ENCODE data around the gene CRK.

The CRK gene

DNA sequence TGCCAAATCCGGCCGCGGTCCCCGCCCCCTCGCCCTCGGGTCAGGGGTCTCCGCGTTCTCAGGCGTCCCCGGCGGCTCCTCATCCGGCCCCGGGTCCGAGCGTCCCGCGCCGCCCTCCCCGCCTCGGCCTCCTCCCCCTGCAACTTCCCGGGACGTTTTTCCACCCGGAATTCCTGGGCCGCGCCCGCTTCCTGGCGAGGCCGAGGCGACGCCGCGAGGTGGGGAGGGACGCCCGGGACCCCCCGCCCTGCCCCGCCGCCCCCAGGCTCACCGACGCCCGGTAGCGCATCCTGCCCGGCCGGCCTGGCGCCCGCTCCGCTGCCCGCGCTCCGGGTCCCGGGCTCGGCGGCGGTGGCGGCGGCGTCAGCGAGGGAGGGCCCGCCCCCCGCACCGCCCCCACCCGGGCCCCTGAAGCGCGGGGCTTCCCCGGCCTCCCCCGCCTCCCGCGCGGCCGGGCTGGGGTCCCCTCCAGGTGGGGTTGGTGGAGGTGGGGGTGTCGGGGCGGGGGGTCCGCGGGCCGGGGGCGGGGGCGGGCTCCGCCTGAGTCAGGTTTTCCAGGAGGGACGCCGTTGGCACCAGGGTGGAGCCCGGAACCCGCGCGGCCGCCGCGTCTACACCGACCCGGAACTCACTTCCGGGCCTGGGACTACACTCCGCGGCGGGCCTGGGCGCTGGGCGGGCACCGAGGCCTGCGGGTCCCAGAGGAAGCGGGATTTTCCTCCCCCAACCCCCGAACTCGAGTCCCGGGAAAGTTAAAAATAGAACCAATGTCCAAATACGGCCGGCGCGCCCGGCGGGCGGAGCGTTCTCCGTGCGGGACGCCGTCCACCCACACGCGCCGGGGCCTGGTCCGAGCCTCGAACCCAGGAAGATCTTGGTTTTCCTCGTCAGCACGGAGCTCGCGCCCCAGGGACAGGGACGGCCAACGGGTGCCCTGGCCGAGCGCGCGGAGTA is 29.7 kb upstream of the CRK start:
- DNase-seq = no peak

DNA sequence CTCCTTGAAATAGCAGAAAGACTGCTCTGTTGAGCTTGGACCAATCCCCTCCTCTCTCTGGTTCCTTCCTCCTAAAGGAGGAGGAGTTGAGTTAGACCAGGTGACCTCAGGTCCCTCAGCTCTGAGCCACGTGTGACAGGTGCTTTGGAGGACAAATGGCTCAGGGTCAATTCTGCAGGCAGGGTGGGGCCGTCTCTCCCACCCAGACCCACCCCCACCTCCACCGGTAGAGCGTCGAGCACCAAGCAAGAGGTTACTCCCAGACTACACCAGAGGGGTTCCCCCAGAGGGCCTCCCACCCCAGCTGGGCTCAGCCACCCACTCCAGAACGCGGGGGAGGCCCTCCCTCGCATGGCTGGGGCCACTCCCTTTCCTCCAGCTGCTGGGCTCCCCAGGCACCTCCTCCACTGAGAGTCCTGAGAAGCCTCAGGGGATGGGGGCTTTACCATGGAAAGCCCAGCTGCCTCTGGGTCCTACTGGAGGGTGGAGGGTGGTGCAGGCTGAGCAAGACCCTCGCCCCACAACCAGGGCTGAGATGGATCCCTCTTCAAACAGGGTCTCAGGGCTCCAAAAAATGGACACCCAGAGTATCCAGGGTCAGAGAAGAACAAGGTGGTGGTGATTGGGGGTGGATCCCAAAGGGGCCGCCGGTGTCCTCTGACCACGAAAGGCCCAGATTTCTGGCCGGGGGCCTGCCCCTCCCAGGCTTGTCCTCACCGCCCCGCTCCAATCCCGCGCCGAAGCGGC is 28.8 kb upstream of the CRK start:
- no peak for DNase-seq

DNA sequence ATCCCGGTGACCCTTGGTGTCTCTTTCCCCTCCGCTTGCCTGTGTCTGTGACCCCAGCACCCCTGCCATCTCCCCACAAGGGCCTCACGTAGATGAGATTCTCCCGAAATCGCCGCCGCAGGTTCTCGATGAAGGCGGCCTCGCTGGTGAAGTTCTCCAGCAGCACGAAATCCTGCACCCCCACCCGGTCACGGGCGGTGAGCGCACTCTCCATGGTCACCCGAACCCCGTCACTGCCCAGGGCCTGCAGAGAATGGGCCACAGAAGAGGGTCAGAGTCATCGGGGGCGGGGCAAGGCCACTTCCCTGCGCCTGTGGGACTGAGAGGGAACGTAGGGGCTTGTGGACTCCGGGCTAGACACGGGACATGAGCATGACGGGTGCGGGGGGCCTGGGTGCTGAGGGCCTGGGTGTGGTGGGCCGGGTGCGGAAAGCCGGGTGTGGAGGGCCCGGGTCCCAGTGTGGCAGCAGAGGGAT is 28.1 kb upstream of the CRK start:
- no peak for DNase-seq

DNA sequence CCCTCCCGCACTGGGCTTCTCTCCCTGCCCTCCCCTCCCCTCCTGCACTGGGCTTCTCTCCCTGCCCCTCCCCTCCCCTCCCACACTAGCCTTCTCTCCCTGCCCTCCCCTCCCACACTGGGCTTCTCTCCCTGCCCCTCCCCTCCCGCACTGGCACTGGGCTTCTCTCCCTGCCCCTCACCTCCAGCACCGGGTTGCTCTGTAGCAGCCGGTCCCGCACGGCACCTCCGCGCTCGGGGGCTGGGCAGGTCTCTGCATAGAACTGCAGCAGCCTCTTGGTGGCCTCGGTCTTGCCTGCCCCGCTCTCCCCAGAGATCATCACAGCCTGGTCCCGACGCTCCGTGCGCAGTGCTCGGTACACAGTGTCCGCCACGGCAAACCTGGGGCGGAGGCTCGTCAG is 26.6 kb upstream of the CRK start:
- no peak for DNase-seq

DNA sequence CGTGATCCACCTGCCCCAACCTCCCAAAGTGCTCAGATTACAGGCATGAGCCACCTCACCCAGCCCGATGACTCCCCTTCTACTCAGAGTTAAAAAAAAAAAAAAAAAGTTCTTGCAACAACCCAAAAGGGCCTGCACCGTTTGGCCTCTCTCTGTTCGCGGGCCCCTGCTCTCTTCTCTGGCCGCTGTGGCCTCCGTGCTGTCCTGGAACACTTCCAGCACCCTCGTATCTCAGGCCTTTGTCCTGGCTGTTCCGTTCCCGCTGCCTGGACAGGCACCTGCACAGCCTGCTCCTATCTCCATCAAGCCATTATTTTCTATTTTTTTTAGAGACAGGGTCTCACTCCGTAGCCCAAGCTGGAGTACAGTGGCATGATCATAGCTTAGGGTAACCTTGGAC is 25.7 kb upstream of the CRK start:
- DNase-seq = no peak

DNA sequence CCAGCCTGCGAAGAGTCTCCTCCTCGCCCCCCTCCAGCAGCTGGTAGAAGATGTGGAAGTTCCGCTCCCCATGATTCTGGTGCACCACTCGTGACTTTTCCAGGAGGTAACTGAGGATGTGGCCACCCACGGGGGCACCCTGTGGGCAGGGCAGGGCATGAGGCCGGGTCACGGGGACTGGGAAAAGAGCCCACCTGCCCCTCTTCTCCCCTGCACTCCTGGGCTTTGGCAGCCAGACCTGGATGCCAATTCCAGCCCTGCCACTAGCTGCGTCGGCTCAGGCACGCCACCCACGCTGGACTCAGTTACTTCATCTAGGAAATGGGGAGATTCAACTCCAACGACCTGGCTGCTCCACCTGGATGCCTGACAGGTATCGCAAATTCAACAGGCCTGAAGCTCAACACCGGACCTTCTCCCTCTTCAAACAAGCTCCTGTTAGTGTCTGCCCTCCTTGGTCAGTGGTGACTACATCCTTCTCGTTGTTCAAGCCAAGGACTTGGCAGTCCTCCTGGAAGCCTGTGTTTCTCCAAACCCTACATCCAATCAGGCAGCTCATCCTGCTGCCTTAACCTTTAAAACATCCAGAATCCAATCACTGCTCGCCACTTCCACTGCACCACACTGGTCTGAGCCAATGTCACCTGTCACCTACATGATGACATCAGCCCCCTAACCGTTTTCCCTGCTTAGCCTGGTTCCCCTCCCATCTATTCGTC is 24.9 kb upstream of the CRK start:
- DNase-seq = no peak

DNA sequence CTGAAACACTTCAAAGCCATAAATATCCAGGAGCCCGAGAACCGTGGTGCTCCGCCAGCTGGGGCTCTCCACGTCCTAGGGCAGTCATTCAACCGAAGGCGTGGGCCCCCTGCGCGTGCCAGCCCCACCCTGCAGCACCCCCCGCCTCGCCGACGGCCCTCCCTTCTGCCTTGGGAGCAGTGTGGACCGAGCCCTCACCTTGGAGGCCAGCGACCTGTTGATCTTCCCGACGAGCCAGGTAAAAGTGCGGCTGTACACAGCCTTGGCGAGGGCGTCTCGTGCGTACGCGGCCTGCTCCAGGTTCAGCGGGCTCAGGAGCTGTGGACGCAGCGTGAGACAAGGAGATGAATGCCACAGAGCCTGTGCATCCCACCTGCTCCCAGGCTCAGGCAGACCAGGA is 22.4 kb upstream of the CRK start:
- DNase-seq = no peak

DNA sequence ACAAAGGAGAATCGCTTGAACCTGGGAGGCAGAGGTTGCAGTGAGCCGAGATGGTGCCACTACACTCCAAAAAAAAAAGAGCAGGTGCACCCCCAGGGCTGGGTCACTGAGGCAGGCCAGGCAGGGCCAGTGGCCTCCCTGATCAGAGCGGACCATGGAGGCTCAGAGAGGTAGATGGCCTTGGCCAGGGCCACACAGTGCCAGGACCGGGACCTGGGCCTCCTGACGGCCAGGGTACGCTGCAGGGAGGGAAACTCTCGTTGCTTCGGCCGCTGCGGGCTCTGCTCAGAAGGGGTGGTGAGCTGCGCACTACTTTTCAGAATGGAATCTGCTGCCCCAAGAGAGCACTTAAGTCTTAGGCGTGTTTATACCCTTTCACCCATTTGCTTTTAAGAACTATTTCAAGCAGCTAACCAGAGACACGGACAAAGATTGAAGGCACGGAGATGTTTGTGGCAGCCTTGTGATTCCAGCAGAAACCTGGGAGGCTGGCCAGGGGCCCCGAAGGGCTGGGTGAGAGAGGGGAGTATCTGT is 19.4 kb upstream of the CRK start:
- DNase-seq = no peak

DNA sequence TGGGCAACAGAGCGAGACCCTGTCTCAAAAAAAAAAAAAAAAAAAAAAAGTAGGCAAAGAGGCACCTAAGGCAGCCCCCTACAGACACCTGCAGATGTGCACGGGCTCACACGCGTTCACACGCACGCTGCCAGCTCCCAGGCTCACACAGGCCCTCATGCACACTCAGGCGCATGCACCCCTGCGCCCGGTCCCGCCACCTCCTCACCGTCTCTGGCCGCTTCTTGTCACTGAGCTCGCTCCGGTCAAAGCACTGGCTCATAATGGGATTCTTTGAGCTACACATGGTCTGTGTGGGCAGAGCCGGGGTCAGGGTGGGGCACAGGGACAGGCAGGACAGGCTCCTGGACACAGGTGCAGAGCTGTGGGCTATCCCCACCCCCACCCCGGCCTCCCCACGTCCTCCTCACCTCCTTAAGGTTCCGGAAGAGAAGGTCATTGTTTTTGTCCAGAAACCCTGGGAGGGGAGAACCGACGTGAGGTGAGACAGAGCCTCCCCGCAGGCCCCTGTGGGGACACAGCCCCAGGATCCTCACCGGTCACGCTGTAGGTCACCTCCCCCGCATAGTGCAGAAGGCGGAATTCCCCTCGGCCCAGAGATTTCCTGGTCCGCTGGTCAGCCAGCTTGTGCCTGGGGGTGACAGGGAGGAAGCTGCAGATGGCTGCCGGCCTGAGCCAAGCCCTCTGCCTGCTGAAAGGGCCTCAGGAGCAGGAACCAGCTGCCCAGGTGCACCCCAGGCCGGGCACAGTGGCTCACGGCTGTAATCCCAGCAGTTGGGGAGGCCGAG is 18.6 kb upstream of the CRK start:
- DNase-seq = no peak

DNA sequence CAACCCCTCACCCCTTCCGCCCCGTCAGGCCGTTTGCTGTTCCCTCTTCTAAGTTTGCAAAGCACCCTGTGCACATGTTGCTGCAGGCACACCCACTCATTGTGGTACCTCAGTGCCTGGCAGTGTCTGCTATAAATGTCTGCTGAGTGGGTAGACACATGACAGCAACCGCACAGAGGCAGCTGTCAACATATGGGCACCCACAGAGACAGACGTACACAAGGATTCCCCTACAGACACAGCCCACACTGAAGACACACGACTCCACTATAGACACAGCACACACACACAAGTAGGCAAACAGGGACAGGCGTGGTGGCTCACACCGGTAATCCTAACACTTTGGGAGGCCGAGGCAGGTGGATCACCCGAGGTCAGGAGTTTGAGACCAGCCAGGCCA is 17.8 kb upstream of the CRK start:
- DNase-seq = no peak

DNA sequence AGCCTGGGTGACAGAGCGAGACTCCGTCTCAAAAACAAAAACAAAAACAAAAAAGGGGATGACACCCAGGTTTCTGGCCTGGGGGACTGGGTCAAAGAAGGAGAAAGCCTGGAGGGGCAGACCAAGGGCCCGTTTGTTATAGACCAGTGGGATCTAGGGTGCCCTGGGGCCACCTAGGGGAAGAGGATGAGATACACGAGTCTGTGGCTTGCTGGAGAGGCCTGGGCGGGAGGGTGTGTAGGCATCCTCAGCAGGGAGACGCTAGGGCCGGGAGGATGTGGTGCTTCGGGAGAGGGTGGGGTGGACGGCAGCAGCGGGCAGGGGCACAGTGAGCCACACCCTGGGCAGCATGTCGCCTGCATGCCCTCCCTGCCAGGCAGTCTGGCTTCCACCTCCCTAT is 17.1 kb upstream of the CRK start:
- DNase-seq = no peak

DNA sequence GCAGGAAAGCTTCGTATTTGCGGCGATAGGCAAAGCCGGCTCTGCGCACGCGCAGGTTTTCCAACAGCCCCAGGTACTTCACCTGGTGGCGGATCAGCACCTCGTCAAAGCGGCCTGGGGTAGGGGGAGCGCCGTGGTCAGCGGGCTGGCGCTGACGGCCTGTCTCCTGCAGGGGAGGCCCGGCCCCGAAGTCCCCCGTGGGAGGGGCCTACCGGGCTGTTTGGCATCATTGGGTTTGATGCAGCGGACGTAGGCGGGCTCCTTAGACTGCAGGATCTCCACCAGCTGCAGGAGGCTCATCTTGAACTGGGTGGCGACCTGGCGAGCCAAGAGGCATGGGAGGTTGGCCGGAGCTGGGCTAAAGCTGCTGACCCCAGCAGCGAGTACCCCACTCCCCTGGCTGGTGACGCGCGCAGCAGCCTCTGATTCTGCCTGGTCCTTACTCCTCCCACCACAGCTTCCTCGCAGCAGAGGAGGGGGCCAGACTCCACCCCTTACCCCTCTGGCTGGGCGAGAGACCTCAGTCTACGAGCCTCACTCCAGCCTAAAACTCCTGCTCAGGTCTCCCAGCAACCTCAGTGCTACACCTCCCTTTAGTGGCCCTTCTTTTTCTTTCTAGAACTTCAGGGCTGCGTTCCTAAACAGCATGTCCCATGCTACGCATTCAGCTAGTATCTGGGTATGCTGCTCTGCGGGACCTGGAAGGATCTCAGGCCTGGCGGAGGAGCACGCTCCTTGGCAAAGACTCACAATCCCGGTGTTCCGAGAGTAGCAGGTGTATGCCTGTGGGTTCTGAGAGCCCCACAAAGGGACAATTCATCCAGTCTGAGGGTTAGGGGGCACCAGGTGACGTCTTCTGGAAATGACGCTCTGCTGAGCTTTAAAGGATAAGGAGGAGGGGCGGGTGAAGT is 16.1 kb upstream of the CRK start:
- DNase-seq = no peak

DNA sequence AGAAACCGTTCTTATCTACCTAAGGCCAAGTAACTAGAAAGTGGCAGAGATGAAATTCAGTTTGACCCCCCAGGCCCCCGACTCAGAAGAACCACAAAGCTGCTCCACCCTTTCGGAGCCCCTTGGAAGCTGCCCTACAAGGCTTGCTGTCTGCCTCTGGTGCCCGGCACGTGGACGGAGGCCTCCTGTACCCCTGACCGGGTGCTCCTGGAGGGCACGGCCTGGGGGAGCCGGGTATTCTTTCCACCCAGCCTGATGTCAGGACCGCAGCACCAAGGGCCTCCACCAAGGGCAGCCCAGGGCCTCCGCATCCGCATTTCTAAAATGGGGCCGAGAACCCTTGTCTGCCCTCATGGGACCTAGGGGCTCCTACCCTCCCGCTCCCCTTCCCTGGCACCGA is 15.5 kb upstream of the CRK start:
- DNase-seq = no peak

DNA sequence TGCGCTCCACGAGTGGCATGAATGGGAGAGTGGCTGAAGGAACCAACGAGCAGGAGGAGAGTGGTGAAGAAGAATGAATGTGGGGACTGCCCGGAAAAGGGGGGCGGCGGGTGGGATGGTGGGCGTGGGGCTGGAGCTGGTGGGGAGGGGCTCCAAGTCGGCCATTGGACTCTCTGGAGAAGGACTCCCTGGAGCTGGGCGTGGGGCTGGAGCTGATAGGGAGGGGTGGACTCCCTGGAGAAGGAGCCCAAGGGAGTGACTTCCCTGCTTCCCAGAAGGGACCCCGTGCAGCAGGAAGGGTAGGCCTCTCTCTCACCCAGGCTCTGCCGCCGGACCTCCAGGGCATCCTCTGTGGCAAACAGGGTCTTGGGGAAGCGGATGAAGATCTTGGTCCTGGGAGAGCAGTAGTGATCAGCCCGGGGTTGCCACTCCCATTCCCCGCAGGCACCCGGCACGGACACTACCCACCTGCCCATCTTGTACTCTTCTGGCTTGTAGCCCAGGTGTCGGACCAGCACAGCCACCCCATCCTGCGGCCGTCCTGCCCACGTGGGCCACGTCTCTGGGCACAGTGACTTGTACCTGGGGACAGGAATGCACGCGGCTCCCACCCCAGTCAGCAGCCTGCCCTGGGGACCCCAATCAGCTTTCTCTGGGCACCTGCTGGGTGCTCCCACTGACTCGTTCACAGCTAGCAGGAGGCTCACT is 14.9 kb upstream of the CRK start:
- no peak for DNase-seq

DNA sequence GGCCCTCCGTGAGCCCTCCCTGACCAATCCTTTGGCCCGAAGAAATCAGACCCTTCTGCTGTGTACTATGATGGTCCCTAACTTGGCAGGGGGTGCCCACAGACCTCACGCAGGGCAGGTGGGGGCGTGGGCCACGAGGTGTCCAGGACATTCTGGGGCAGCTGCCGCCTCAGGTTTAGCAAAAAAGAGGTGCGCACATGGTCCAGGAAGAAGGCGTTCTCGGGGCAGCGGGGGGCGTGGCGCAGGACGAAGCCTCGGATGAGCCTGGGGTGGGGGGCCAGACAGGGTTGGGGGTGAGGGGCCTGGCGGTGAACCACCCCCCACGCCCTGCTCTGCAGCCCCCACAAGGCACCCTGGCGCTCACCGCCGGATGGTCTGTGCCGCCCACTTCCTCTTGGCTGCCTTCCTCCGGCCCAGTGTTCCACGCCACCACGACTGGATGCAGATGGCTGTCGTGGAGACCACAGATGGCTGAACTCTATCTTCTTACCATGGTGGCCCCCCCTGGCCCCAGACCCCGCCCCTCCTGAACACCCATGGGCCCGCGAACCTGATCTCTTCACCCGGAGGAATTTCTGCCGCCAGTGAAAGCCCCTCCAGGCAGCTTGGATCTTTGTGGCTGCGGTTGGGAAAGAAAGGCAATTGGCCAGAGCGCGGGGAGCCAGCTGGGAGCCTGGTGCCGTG is 14.2 kb upstream of the CRK start:
- no peak for DNase-seq

DNA sequence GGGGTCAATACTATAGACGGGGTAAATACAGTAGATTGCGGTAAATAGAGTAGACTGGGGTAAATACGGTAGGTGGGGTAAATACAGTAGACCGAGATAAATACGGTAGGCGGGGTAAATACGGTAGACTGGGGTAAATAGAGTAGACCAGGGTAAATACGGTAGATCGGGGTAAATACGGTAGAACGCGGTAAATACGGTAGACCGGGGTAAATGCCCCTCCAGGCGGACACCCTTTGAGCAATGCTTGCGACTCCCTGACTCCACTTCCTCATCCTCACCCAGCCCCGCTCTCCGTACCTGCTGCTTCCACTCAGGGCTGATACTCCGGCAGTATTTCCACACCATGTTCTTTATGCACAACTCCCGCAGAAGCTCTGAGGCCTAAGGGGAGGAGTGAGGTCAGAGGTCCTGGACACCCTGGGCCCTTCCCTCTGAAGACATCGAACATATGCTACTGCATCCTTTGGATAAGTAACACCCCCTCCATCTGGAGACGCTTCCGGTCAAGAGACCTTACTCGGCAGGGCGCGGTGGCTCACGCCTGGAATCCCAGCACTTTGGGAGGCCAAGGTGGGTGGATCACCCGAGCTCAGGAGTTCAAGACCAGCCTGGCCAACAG is 13.3 kb upstream of the CRK start:
- no peak for DNase-seq

DNA sequence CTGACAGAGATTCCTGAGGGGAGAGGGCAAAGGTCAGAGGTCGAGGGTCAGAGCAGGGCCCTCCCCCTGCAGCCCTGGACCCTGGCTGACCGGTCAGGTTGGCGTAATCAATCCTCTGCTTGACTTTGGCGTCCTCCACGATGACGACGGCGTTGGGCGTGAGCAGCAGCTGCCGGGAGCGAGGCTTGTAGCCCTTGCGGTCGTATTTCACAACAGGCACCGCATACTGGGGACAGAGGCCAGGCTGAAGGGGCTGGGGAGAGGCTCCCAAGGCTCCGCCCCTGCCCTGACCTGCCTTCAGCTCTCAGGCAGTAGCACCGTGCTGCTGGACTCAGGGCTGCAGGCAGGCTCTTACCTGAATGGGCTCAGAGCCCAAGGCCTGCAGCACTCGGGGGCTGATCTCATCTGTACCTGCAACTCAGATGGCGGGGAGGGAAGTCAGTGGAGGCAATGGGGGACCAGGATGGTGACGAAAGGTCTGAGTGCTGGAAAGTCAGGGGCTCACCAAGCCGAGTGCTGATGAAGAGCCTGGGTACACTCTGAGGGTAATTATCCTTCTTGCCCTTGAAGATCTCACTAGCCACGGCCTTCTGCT is 12.0 kb upstream of the CRK start:
- no peak for DNase-seq

DNA sequence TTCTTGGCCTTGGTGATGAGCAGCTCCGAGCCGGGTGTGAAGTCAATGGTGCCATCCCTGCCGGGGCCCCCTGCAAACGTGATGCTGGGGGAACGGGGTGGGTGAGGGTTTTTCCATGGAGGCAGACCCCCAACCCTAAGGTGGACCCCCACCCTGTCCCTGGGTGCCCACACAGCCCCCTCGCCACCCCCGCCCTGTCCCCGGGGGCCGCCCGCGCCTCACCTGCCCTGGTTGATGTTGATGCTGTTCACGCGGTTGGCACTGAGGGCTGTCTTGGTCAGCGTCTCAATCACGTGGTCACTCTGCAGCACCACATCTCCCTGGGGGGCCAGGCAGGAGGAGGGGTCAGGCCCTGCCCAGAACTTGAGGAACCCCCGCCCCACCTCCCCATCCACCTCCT is 11.2 kb upstream of the CRK start:
- DNase-seq = no peak

DNA sequence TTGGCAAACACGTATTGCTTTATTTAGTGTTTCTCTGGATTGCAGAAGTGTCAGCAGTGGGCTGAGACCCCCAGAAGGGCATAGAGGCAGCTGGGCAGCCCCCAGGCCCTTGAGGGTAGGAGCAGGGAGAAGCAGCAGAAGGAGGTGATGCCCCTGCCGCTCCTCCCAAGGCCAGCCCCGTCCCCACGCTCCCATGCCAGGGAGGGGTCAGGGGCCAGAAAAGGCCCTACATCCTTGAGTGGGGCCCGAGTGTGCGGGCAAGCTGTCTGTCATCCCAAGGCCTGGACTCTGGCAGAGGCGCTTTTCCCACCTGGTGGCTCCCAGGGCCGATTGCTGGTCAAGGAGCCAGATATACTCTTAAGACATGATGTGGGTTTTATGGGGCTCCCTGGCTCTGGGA is 8.2 kb upstream of the CRK start:
- no peak for DNase-seq

Measured in NCI-H2227 treated with DMSO at 0.1 percent for 48 hours (cell line).